Esophagus (tissue), 2 donors: ENCODE measurements around the gene IGFBP7. TPM values are rescaled to one million over a fixed set of nuclear protein-coding genes. Genes with fewer than 3 reads are reported as not detected.

Source experiments
- H3K27ac ChIP-seq, 2 donors: one replicate each; pipeline ENCODE4 v1.5.1; 2013; ENCODE audit warnings: low read depth in 2 of 2, mild to moderate bottlenecking in 2 of 2, inconsistent platforms in 1 of 2, low read length in 1 of 2, moderate library complexity in 1 of 2
- H3K27me3 ChIP-seq, 2 donors: one replicate each; pipeline ENCODE4 v1.6.1; 2013; ENCODE audit warnings: low read length in 2 of 2, control low read depth in 1 of 2, mild to moderate bottlenecking in 1 of 2; ENCODE audit not compliant: insufficient read depth in 2 of 2, control insufficient read depth in 1 of 2
- H3K36me3 ChIP-seq, 2 donors: one replicate each; pipeline ENCODE4 v1.6.1; 2013; ENCODE audit warnings: low read length in 1 of 2; ENCODE audit not compliant: control insufficient read depth in 2 of 2, insufficient read depth in 2 of 2
- H3K4me1 ChIP-seq, 2 donors: one replicate each; pipeline ENCODE4 v1.6.1; 2013; ENCODE audit warnings: low read length in 1 of 2; ENCODE audit not compliant: control insufficient read depth in 2 of 2, insufficient read depth in 2 of 2
- H3K4me3 ChIP-seq, 2 donors: one replicate each; pipeline ENCODE4 v1.5.1; 2013; ENCODE audit warnings: low read length in 2 of 2, mild to moderate bottlenecking in 2 of 2, low read depth in 1 of 2, moderate library complexity in 1 of 2
- H3K9me3 ChIP-seq, 2 donors: one replicate each; pipeline ENCODE4 v1.6.1; 2013; ENCODE audit warnings: mild to moderate bottlenecking in 2 of 2, low read depth in 1 of 2, low read length in 1 of 2, moderate library complexity in 1 of 2; ENCODE audit not compliant: control insufficient read depth in 2 of 2, insufficient read depth in 1 of 2
- WGBS, 2 donors: extraction: QIAGEN DNeasy Blood & Tissue Kit; methylation state at CpG; one replicate each; pipeline ENCODE4 v1.1.7; 2013; 5-methylcytosine and 5-hydroxymethylcytosine counted together
- polyA plus RNA-seq, 2 donors: library from polyadenylated mRNA; stranded (reverse); fragments of 200-250 nt; gene quantifications; one replicate each; pipeline ENCODE4 v1.2.3, GENCODE V29; 2013
- donor health status: healthy with polysubstance abuse.
- donor health status: Bipolar disorder and iron deficiency.

The IGFBP7 gene
- polyA plus RNA-seq, 2 donors: 27.6 to 80.7 TPM

DNA sequence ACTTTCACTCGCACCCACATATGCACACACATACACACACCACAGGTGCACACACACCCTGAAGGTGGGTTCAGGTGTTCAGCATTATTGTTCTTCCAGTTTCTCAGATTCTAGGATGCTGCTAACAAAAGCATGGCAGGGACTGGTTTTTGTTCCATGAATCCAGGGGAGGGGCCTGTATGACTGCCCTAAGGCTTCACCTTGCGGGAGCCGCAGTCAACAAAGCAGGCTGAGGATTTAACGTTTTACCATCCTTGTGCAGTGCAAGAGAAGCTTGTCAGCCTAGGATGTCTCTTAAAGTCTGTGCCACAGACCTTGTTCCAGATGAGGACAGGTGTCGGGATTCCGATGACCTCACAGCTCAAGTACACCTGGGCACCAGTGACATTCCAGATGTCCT is 69.7 kb downstream of the IGFBP7 start:
- Histone ChIP-seq H3K36me3 (no peaks in the 10 kb centered on the region), H3K27me3 (no peaks in the 10 kb centered on the region), H3K27ac (no peak overlapping the region), H3K9me3 (no peaks in the 10 kb centered on the region), H3K4me1 (no peaks in the 10 kb centered on the region), H3K4me3 (no peak overlapping the region)
- 61 to 62% methylated on average over 6 of the region's 6 CpGs for WGBS, 2 donors

DNA sequence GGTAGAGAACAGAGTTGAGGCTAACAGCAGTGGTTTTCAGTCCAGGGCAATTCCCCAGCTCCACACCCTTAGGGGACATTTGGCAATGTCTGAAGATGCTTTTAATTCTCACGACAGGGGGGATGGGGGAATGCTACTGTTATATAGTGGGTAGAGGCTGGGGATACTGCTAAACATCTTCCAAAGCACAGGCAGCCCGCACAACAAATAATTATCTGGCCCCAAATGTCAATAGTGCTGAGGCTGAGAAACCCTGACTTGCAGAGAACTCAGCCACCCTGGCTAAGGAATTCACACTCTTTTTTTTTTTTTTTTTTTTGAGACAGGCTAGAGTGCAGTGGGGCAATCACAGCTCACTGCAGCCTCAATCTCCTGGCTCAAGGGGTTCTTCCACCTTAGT is 70.8 kb downstream of the IGFBP7 start:
- H3K27me3 ChIP-seq: no peaks in the 10 kb centered on the region
- H3K36me3 ChIP-seq: no peaks in the 10 kb centered on the region
- H3K4me3 ChIP-seq: no peak overlapping the region
- WGBS, 2 donors: 68 to 69% methylated on average over 2 of the region's 2 CpGs
- no peaks in the 10 kb centered on the region for H3K4me1 ChIP-seq
- H3K9me3 ChIP-seq: no peaks in the 10 kb centered on the region
- H3K27ac ChIP-seq: no peak overlapping the region

- Histone ChIP-seq H3K36me3 (peaks cover 0 to under 1% of the 10 kb centered on the region in 2 donors), H3K4me3 (no peak overlapping the region), H3K4me1 (no peaks in the 10 kb centered on the region), H3K27ac (no peak overlapping the region), H3K27me3 (no peaks in the 10 kb centered on the region), H3K9me3 (no peaks in the 10 kb centered on the region)
- 44 to 47% methylated on average over 15 of the region's 15 CpGs for WGBS, 2 donors
Measured at GRCh38 chr4:57037982-57038604, 72.1 kb downstream of the IGFBP7 start.

DNA sequence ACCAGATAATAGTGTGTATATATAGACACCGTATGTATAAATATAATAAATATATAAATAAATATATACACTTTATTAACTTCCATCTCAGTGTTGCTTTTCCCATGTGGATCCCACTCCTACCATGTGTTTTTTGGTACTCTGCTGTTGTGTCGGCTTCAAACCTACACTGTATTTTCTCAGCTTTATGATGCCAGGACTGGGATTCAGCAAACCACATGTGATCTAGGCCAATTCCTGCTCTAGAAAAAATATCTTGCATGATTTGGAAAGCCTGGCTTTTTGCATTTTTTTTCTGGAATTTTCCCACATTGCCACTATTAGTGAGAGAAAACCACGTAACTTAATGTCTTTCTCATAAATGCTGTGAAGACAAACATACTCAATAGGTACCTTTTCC is 75.7 kb downstream of the IGFBP7 start:
- H3K27me3 ChIP-seq: no peaks in the 10 kb centered on the region
- WGBS, 2 donors: 82 to 87% methylated on average over 3 of the region's 3 CpGs

DNA sequence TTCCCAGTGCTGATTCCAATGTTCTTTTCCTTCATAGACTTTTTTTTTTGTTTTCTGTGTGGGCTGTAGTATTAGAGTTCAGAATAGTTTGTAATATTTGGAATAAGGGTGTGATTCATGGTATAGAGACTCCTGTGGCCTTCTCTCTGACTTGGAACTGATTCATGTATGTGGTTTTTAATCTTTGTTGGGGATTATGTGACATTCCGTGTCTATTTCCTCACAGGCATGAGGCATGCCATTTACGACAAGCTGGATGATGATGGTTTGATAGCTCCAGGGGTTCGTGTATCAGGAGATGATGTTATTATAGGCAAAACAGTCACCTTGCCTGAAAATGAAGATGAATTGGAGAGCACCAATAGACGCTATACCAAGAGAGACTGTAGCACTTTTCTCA is 87.1 kb downstream of the IGFBP7 start:
- peaks cover 0 to 12% of the 10 kb centered on the region in 2 donors for H3K36me3 ChIP-seq

More for the DNA sequence above, 75.7 kb downstream of the IGFBP7 start:
- no peaks in the 10 kb centered on the region for H3K9me3 ChIP-seq
- no peak overlapping the region for H3K4me3 ChIP-seq
- H3K36me3 ChIP-seq: peaks cover 2 to 3% of the 10 kb centered on the region in 2 donors
- H3K27ac ChIP-seq: no peak overlapping the region
- no peaks in the 10 kb centered on the region for H3K4me1 ChIP-seq

GRCh38 chr4:57020467-57021101 is 89.6 kb downstream of the IGFBP7 start:
- H3K36me3 ChIP-seq: peaks cover 5 to 9% of the 10 kb centered on the region in 2 donors
- H3K9me3 ChIP-seq: no peaks in the 10 kb centered on the region
- no peaks in the 10 kb centered on the region for H3K4me1 ChIP-seq
- no peak overlapping the region for H3K4me3 ChIP-seq
- H3K27me3 ChIP-seq: no peaks in the 10 kb centered on the region
- WGBS, 2 donors: 86 to 88% methylated on average over 5 of the region's 5 CpGs
- H3K27ac ChIP-seq: no peak overlapping the region

More for the DNA sequence above, 87.1 kb downstream of the IGFBP7 start:
- no peaks in the 10 kb centered on the region for H3K27me3 ChIP-seq
- H3K4me1 ChIP-seq: no peaks in the 10 kb centered on the region
- 67 to 75% methylated on average over 4 of the region's 4 CpGs for WGBS, 2 donors
- H3K27ac ChIP-seq: no peak overlapping the region
- H3K4me3 ChIP-seq: no peak overlapping the region
- no peaks in the 10 kb centered on the region for H3K9me3 ChIP-seq

GRCh38 chr4:57018980-57019379 is 91.2 kb downstream of the IGFBP7 start:
- no peak overlapping the region for H3K27ac ChIP-seq

DNA sequence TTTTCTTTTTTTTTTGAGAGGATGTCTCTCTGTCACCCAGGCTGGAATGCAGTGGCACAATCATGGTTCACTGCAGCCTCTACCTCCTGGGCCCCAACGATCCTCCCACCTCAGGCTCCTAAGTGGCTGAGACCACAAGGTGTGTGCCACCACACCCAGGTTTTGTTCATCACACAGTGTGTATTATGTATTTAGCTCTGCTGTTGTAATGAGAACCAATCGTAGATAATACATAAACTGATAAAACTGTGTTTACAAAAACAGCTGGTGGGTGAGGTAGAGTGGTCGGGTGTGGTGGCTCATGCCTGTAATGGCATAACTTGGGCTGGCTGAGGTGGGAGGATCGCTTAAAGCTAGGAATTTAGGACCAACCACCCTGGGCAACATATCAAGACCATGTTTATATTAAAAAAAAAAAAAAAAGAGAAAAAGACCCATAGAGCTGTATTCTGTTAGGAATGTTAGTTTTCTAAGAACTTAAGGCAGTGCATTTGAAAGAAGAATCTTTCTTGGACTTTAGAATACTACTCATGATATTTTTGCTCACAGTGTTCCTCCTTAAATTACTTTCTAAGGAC is 96.6 kb downstream of the IGFBP7 start:
- no peak overlapping the region for H3K27ac ChIP-seq
- no peak overlapping the region for H3K4me3 ChIP-seq
- H3K27me3 ChIP-seq: no peaks in the 10 kb centered on the region
- peaks cover 5 to 8% of the 10 kb centered on the region in 2 donors for H3K36me3 ChIP-seq
- no peaks in the 10 kb centered on the region for H3K9me3 ChIP-seq
- H3K4me1 ChIP-seq: no peaks in the 10 kb centered on the region
- 68 to 74% methylated on average over 4 of the region's 4 CpGs for WGBS, 2 donors

More at GRCh38 chr4:57018980-57019379, 91.2 kb downstream of the IGFBP7 start:
- no peaks in the 10 kb centered on the region for H3K4me1 ChIP-seq
- H3K4me3 ChIP-seq: no peak overlapping the region
- H3K27me3 ChIP-seq: no peaks in the 10 kb centered on the region
- H3K9me3 ChIP-seq: no peaks in the 10 kb centered on the region
- peaks cover 5 to 7% of the 10 kb centered on the region in 2 donors for H3K36me3 ChIP-seq

- H3K4me1 ChIP-seq: no peaks in the 10 kb centered on the region
- H3K4me3 ChIP-seq: no peak overlapping the region
- 92 to 97% methylated on average over 1 of the region's 1 CpG for WGBS, 2 donors
- peaks cover 0 to 7% of the 10 kb centered on the region in 2 donors for H3K36me3 ChIP-seq
- no peaks in the 10 kb centered on the region for H3K9me3 ChIP-seq
- no peak overlapping the region for H3K27ac ChIP-seq
- no peaks in the 10 kb centered on the region for H3K27me3 ChIP-seq
Measured at GRCh38 chr4:56999751-57000150, 110.4 kb downstream of the IGFBP7 start.
